Measurements from ENCODE around the gene ODC1. TPM values are rescaled to one million over a fixed set of nuclear protein-coding genes. Genes with fewer than 3 reads are reported as not detected.

The ODC1 gene
- total RNA-seq, 1 donor, result 64.1 TPM

DNA sequence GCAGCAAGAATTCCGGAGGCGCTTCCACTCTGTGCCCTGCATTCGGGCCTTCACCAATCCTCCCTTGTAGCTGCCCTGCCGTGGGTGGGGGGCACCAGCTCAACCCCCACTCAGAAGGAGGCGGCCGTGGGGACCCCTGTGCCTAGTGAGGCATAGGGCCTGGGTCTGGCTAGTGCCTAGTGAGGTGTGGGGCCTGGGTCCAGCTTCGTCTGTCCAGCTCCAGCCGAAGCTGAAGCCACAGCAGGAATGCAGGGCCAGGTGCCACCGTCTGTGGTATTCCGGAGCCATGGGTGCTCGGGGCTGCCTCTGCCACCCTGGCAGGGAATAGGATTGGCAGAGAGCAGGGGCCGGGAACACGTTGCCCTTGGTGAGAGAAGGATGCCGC is 12.3 kb downstream of the ODC1 start:
- no peak for DNase-seq (ENCODE audit: low read depth in 2 of 3, low spot score in 2 of 3)

DNA sequence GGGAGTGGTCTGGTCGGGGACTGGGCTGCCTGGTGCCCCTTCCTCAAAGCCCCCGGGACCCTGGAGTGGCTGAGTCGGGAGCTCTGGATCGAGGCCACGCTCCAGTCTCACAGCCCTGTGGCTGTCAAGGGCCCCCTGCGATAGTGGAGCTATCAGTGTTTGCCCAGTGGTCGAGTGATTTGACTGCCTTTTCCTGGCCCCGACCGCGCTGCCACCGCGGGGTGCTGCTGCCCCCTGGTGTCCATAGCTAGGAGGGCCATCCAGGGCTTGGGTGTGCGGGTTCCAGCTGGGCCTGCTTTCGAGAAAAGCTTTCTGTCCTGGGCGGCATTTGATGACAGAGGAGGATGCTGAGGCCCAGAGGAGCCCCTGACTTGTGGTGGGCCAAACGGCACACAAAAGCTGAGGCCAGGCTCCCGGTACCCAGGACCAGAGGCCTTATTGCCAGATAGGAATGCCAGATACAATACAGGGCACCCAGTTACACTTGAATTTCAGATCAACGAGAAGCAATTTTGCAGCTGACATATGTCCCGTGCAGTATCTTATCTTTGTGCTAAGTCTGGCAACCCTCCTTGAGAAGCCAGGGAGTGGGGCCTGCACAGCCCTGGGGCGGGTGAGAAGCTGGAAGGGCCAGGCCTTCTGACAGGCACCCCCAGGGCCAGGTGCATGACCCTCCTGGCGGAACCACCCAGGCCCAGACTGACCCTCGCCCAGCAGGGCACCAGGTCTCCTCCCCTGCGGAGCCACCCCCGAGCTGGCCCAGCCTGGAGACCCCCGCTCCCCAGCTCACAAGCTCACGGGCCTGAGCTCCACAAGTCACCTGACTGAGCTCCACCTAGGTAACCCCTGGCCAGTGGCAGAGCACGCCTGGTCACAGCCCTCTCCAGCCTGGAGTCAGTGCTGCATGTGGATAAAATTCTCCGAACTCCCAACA is 13.0 kb downstream of the ODC1 start:
- peak; percentile 51 to 85 (median 80) for DNase-seq (ENCODE audit: low read depth in 2 of 3, low spot score in 2 of 3)

DNA sequence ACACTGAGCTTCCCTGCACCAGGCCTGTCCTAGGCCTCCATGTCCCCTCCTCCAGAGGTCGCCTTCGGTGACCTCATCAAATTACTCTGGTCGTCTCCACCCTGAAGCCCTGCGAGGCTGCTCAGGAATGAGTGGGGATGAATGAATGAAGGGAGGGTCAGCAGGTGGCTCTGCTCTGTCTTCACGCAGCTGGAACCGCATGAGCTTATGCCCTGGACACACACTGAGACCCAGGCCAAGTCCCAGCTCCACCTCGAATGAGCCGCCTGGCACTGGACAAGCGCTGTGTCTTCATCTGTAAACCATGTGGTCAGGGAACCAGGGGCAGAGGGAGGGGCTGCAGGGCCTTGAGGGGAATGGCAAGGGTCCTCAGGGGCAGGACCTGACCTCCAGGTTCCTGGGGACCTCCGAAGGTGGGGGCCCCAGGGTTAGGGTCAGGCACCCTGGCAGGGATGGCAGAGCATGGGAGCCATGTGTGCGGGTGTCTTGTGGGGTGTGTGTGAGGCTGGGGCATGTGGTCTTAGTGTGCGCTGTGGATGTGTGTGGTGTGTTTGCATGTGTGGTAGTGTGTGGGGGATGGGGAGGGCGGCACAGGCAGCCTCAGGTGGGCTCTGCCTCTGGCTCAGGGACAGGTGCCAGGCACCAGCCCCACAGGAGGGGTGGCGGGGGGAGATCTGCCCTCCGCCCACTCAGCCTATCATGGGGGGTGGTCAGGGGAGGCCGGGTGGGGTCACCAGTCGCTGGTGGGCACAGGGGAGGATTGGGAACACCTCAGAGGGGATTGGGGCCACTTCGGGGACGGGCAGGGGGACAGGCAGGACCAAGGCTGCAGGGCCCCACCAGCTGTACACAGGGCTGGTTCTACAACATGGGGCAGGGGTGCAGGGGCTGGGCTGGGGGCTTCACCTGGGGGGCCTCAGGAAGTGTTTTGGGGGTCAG is 13.9 kb downstream of the ODC1 start:
- no peak for DNase-seq (ENCODE audit: low read depth in 2 of 3, low spot score in 2 of 3)

GRCh38 chr2:10433264-10433946 is 14.7 kb downstream of the ODC1 start:
- no peak for DNase-seq (ENCODE audit: low read depth in 2 of 3, low spot score in 2 of 3)

GRCh38 chr2:10432311-10433181 is 15.6 kb downstream of the ODC1 start:
- DNase-seq (ENCODE audit: low read depth in 2 of 3, low spot score in 2 of 3), result peak in 1 of 3 donors; percentile 50

- peak in 1 of 3 donors; percentile 57 for DNase-seq (ENCODE audit: low read depth in 2 of 3, low spot score in 2 of 3)
Observed at GRCh38 chr2:10431797-10432196, 16.3 kb downstream of the ODC1 start.

GRCh38 chr2:10430886-10431622 is 17.1 kb downstream of the ODC1 start:
- no peak for DNase-seq (ENCODE audit: low read depth in 2 of 3, low spot score in 2 of 3)

DNA sequence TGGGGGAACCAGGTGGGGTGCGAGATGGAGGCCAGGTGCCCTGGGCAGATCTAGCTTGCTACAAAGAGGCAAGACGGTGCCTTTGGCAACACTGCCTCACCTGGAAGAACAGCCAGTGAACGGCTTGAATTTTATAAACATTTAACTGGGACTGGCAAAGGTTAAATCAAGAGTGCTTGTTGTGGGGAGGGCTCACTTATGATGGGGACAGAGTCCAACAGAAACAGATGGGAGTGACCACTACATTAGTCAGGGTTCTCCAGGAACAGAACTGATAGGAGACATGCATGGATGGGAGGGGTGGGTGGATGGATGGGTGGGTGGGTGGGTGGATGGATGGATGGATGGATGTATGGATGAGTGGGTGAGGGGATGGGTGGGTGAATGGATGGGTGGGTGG is 19.2 kb downstream of the ODC1 start:
- no peak for DNase-seq (ENCODE audit: low read depth in 2 of 3, low spot score in 2 of 3)

DNA sequence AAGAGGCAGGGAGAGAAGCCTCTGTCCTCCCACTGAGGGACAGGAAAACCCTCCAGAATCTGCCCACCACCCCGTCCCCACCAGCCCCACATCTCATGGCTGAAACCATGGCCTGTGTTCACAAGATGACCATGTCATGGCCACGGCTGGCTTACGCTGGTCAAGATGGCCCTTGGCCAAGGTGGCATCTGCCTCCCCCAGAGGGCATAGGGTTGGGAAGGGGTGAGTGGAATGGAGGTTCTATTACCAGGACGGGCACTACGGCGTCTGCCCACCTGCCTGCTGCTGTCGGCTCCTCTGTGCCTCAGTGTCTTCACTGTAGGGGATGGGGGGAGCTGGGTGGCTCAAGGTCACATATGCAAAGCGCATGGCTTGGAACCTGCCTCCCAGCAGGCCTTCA is 19.8 kb downstream of the ODC1 start:
- DNase-seq (ENCODE audit: low read depth in 2 of 3, low spot score in 2 of 3), result no peak

DNA sequence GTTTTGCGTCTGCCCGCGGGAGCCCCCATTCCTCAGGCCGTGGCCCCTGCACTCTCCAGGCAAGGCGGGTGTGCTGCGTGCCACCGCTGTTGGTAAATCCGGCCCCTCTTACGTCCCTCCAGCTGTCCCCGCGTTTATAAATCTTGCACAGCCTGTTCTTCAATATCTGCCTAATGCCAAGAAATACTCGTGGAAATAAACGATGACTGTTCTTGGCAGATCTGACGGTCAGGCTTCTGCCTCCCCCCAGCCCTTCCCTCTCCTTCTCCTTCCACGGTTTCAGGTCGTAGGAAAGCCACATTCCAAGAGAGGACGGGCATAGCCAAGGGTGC is 20.5 kb downstream of the ODC1 start:
- no peak for DNase-seq (ENCODE audit: low read depth in 2 of 3, low spot score in 2 of 3)

- DNase-seq (ENCODE audit: low read depth in 2 of 3, low spot score in 2 of 3), result no peak
Observed at GRCh38 chr2:10426726-10427617, 21.2 kb downstream of the ODC1 start.

- peak in 1 of 3 donors; percentile 29 for DNase-seq (ENCODE audit: low read depth in 2 of 3, low spot score in 2 of 3)
Observed at GRCh38 chr2:10425699-10426098, 22.4 kb downstream of the ODC1 start.

DNA sequence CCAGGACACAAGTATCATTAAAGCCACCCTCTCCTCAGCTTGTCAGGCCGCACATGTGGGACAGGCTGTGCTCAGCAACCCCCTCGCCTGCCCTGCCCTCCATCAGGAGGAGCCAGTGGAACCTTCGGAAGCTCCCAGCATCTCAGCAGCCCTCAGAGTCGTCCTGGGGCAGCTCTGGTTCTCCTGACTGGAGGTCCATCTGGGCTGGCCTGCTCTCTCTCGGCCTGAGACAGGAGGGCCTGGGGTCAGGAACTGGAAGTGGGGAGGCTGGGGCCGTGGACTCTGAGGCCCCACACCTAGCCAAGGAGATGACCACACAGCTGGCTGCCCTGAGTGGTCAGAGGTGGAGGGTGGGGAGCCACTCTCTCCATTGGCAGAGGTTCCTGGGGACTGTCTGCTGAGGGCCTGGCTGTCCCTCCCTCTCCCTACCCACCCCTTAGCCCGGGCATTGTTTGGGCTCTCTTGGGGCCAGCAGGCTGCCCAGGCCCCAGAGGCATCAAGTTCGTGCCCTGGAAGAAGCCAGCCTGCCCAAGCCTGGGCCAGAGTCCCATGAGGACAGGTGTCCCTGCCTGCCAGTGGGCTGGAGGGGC is 23.1 kb downstream of the ODC1 start:
- no peak for DNase-seq (ENCODE audit: low read depth in 2 of 3, low spot score in 2 of 3)

DNA sequence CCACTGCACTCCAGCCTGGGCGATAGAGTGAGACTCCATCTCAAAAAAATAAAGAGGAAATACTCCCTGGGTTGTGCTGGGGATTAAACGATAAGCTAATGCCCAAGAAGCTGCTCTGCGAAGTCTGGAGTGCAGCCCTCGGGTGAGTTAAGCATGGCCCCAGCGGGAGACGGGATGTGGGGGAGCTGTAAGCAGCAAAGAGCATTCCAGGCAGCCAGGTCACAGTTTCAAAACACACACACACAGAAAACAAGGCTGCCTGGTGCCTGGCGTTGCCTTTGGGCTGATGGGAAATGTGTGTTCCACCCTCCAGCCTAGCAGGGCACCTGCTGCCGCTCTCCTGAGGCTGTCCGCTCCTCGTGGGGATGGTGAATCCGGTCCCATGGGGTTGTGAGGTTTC is 24.1 kb downstream of the ODC1 start:
- no peak for DNase-seq (ENCODE audit: low read depth in 2 of 3, low spot score in 2 of 3)

GRCh38 chr2:10423400-10423774 is 24.7 kb downstream of the ODC1 start:
- DNase-seq (ENCODE audit: low read depth in 2 of 3, low spot score in 2 of 3), result no peak

DNA sequence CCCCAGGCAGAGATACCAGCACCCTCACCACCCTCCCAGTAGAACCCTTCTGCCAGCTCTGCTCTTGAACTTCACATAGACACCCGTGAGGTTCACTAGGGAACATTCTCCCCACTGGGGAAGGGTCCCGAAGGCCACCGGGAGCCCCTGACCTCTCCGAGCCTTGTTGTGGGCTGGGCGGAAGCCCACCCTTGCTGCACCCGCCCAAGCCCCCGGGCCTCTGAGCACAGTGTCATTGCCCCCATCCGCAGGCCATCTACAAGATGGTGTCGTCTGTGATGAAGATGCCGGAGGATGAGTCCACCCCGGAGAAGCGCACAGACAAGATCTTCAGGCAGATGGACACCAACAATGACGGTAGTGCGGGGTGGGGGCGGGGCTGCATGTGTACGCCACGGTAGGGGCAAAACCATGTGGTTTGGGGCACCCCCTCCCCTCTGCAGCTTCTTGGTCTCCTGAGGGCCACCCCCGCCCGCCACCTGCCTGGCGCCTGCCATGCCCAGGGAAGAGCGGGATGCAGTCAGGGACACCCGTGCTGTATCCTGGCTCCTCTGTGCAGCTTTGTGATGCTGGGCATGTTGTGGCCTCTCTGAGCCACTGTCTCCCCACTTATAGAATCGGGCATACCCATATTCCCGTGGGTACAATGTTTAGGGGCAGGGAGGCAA is 25.3 kb downstream of the ODC1 start:
- DNase-seq (ENCODE audit: low read depth in 2 of 3, low spot score in 2 of 3), result no peak

DNA sequence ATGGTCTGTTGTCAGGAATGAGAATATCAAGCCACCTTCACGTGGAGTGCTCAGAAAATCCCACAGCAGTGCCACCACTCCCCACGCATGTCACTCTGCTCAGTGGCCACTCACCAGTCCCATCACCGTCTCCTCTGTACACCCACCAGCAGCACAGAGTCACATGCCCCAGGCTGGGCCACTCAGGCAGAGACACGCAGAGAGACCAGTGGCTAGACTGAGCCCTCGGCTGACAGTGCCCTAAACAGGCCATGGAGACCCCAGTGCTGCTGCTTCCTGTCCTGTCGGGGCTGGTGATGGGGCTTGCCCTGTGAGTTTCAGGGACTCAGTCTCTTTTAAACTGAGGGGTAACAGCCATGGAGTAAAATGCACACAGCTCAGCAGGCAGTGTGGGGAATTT is 25.9 kb downstream of the ODC1 start:
- no peak for DNase-seq (ENCODE audit: low read depth in 2 of 3, low spot score in 2 of 3)

Measured in hematopoietic multipotent progenitor cell (in vitro differentiated cells).